Measurements from ENCODE around the gene TRIM31. TPM values are rescaled to one million over a fixed set of nuclear protein-coding genes. Genes with fewer than 3 reads are reported as not detected.

Gene TRIM31
- total and polyA plus RNA-seq, 10 of the 15 experiments (the other 5 are each of a cell fraction or from before 2014, with no cell fraction given), result 0.09 to 20.5 (median 0.31) TPM; not detected in 3

- Histone ChIP-seq H3K27ac (ENCODE audit: control insufficient read depth, insufficient read depth) (no peak overlapping the region), H3K27me3 (replicated peaks in 1 of 2; ENCODE audit: control insufficient read depth in 2 of 2, insufficient read depth in 2 of 2, low read length in 1 of 2) (no peaks in the 10 kb centered on the region; a peak in 1 of 4 replicates), H3K79me2 (ENCODE audit: control insufficient read depth, insufficient read depth, low read length) (no peaks in the 10 kb centered on the region), H3K4me1 (ENCODE audit: control insufficient read depth, insufficient read depth, low read length) (peaks cover 22% of the 10 kb centered on the region), H3K36me3 (ENCODE audit: control insufficient read depth in 2 of 2, insufficient read depth in 2 of 2, low read length in 1 of 2) (no peaks in the 10 kb centered on the region), H3K9ac (ENCODE audit: control insufficient read depth, insufficient read depth, low read length) (no peak overlapping the region), H4K20me1 (ENCODE audit: control insufficient read depth, insufficient read depth) (no peaks in the 10 kb centered on the region), H3K4me3 (no peak overlapping the region), H3K9me3 (replicated peaks; ENCODE audit: control insufficient read depth, insufficient read depth, low read length) (no peaks in the 10 kb centered on the region), H3K4me2 (ENCODE audit: control insufficient read depth, insufficient read depth) (no peak overlapping the region), H2AFZ (ENCODE audit: control insufficient read depth, low read depth, low read length) (no peak overlapping the region)
- SMC1A ChIA-PET (ENCODE audit: uncharacterized antibody, unreplicated experiment), result interaction anchor here (0.8 to 16.6 kb wide), 5 partner anchors 7 to 56 kb away, joined by 3 to 647 read pairs (median 4); partner anchors contain the start of gene TRIM40
- CTCF ChIA-PET, result interaction anchor here (1.1 to 7.0 kb wide), 4 partner anchors 8 to 51 kb away, joined by 3 to 96 read pairs (median 69); partner anchors contain the start of gene POLR1H
- in situ Hi-C loops (cut with MboI) (no loop called here), intact Hi-C loops (cut with micrococcal nuclease; ENCODE audit: unreplicated experiment) (no loop called here)
- FAIRE-seq (no peak), ATAC-seq (peak; percentile 3; the same call in 1 of the 3 replicates), DNase-seq (ENCODE audit: low read depth, low spot score) (no peak)
- no peak for TF ChIP-seq RBBP5 (conservative IDR thresholded peaks at IDR 0.05)
- no peak for TF ChIP-seq BRCA1 (IDR thresholded peaks at IDR 0.05; ENCODE audit: low read depth, low read length)
- no peak for TF ChIP-seq BCL3 (IDR thresholded peaks at IDR 0.05; ENCODE audit: borderline replicate concordance, insufficient read depth, low read depth, low read length, poor library complexity, severe bottlenecking)
- TF ChIP-seq MLLT1 (IDR thresholded peaks at IDR 0.05), result peak; percentile 57; the same call in 1 of the 2 replicates
- TF ChIP-seq LARP7 (IDR thresholded peaks at IDR 0.05), result no peak
- TF ChIP-seq TCF3 (IDR thresholded peaks at IDR 0.05; ENCODE audit: borderline replicate concordance, insufficient read depth, low read depth, low read length), result no peak
- TF ChIP-seq WRNIP1 (IDR thresholded peaks at IDR 0.05; ENCODE audit: borderline replicate concordance, low read depth, low read length), result no peak
- TF ChIP-seq RCOR1 (conservative IDR thresholded peaks at IDR 0.05; ENCODE audit: low read depth, low read length), result no peak
- no peak for TF ChIP-seq POLR2AphosphoS2 (IDR thresholded peaks at IDR 0.05; ENCODE audit: low read depth, low read length)
- peak in 1 of 2 experiments; percentile 16; a peak in 1 of 4 replicates for TF ChIP-seq BHLHE40 (IDR thresholded peaks at IDR 0.05; ENCODE audit: borderline replicate concordance in 1 of 2, low read depth in 2 of 2, low read length in 1 of 2)
- TF ChIP-seq BMI1 (IDR thresholded peaks at IDR 0.05; ENCODE audit: borderline replicate concordance), result no peak
- TF ChIP-seq YBX1 (IDR thresholded peaks at IDR 0.05), result no peak
- TF ChIP-seq NFXL1 (IDR thresholded peaks at IDR 0.05; ENCODE audit: borderline replicate concordance), result no peak
- no peak for TF ChIP-seq CREB1 (IDR thresholded peaks at IDR 0.05; ENCODE audit: low read depth)
- TF ChIP-seq SIN3A (IDR thresholded peaks at IDR 0.05; ENCODE audit: low read depth, low read length), result no peak
- no peak for TF ChIP-seq SUPT20H (IDR thresholded peaks at IDR 0.05; ENCODE audit: borderline replicate concordance, control insufficient read depth, low read depth, low read length)
- TF ChIP-seq MYC (IDR thresholded peaks at IDR 0.05; ENCODE audit: insufficient read depth, insufficient read length, insufficient replicate concordance, low read length, severe bottlenecking), result no peak
- 0 out of 2 replicates have a peak, but pooled peaks have one; percentile 18 for TF ChIP-seq HDGF (IDR thresholded peaks at IDR 0.05)
- TF ChIP-seq NFYA (IDR thresholded peaks at IDR 0.05; ENCODE audit: borderline replicate concordance, low read depth, low read length), result no peak
- no peak for TF ChIP-seq BCL11A (IDR thresholded peaks at IDR 0.05; ENCODE audit: low read depth, low read length)
- TF ChIP-seq MXI1 (IDR thresholded peaks at IDR 0.05; ENCODE audit: low read depth, low read length), result no peak
- RAD21 ChIA-PET (ENCODE audit: unreplicated experiment), result interaction anchor here (0.7 to 3.7 kb wide), 9 partner anchors 8 to 844 kb away, joined by 3 to 43 read pairs (median 4); no protein-coding TSS in a partner anchor
- BruUV-seq (replicated peaks), result no TSS peak
- 78% methylated on average over 27 of the region's 27 CpGs for WGBS (ENCODE audit: insufficient coverage, insufficient replicate concordance, low lambda C conversion rate, missing lambda C conversion rate)
- POLR2A ChIA-PET, result interaction anchor here (1.2 to 6.3 kb wide), 3 partner anchors 8 to 45 kb away, joined by 6 to 43 read pairs (median 8); partner anchors contain the start of gene PPP1R11
Measured at GRCh38 chr6:30111266-30111856, 1.5 kb downstream of the TRIM31 start.

Data from GM12878 (cell line).